Frontal cortex (tissue), 4 donors: ENCODE results near the gene STARD3. TPM values are rescaled to one million over a fixed set of nuclear protein-coding genes. Genes with fewer than 3 reads are reported as not detected.
A peak's percentile ranks its signal among the peaks of the same experiment; 100 is the strongest.

Experiments used
- DNase-seq, 2 donors: peaks; one replicate each; pipeline ENCODE4 v3.0.0; 2012; ENCODE audit warnings: low spot score in 2 of 2
- FAIRE-seq: peaks from 2 replicates; lab custom pipeline; 2012; peaks lifted over from hg19 to GRCh38; lab: Jason Lieb, UNC
- total RNA-seq: library from RNA; depleted of rRNA; stranded (reverse); fragments of >200 nt; gene quantifications from one replicate; pipeline ENCODE4 v1.2.3, GENCODE V29; 2014
- donor health status: control.
- donor health status: control.
- donor health status: control.

The STARD3 gene
- total RNA-seq, 1 donor from 2014 or later = 17.5 TPM

DNA sequence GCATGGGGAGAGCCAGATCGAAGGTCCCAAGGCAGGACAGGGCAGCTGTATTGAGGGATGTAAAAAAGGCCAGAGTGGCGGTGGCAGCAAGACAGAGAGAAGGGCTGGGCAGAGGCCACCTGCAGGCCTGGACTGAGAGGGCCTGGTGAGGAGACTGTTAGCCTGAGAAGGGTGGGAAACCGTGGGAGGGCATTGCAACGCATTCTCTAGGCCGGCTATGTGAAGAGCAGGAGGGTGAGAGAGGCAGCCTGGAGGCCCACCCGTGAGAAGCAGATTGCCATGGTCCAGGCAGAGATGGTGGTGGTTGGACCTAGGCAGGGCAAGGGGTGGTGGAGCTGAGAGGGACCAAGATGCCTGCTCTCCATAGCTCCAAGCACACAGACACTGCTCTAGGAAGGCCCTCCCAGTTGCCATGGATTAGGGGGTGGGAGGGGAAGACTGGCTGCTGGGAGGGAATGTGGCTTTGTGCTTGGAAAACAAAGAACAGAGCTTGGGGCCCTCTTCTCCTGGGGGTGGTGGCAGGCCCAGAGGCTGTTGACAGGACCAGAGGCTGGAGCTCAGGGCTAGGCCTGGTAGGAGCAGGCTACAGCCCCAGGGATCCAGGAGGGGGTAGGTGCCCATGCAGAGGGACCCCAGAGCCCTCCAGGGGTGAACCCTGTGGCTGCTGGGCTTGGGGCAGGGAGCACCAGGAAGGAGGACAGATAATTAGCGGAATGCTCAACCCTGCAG, 15.8 kb downstream of the STARD3 start:
- DNase-seq (peak in 1 of 2 donors; percentile 63), FAIRE-seq (no peak)

GRCh38 chr17:39653316-39653661, 16.3 kb downstream of the STARD3 start:
- FAIRE-seq = no peak
- DNase-seq = no peak

DNA sequence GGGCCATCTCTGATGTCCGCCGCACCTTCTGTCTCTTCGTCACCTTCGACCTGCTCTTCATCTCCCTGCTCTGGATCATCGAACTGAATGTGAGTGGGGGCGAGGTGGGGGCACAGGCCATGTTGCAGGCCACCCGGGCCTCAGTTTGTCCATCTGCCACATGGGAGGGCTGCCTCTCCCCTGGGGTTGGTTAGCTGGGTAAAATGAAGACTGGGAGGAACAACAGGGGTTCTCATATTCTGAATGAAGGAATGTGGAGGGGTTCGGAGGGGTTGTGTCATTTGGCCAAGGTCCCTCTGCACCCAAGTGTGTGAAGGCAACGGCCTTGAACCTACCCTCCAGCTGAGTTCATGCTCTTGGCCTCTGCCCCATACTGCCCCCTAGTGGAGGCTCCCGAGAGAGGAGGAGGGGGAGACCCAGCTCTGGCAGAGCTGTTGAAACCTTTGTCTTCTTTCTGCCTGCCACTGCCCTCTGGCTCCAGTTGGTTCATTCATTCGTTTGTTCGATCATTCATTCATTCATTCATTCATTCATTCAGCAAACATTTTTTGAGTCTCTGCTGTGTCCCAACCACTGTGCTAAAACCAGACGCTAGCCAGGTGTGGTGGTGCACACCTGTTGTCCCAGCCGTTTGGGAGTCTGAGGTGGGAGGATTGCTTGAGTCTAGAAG, 16.9 kb downstream of the STARD3 start:
- DNase-seq (peak; percentile 73 to 84), FAIRE-seq (no peak)

- FAIRE-seq (no peak), DNase-seq (no peak)
These were observed 18.2 kb downstream of the STARD3 start for GRCh38 chr17:39655105-39655504.

- FAIRE-seq (no peak), DNase-seq (no peak)
These were observed 21.4 kb downstream of the STARD3 start for GRCh38 chr17:39658346-39658745.

- FAIRE-seq = no peak
- DNase-seq = no peak
These were observed 21.8 kb downstream of the STARD3 start for GRCh38 chr17:39658760-39659159.

GRCh38 chr17:39659279-39660010, 22.5 kb downstream of the STARD3 start:
- DNase-seq = no peak
- FAIRE-seq = no peak

GRCh38 chr17:39660011-39660360, 23.0 kb downstream of the STARD3 start:
- FAIRE-seq (no peak), DNase-seq (no peak)

GRCh38 chr17:39660397-39661385, 23.7 kb downstream of the STARD3 start:
- FAIRE-seq = no peak
- DNase-seq = no peak

- no peak for DNase-seq
- FAIRE-seq = no peak
These were observed 25.0 kb downstream of the STARD3 start for GRCh38 chr17:39661744-39662541.

- no peak for DNase-seq
- FAIRE-seq = no peak
These were observed 25.8 kb downstream of the STARD3 start for GRCh38 chr17:39662551-39663339.

DNA sequence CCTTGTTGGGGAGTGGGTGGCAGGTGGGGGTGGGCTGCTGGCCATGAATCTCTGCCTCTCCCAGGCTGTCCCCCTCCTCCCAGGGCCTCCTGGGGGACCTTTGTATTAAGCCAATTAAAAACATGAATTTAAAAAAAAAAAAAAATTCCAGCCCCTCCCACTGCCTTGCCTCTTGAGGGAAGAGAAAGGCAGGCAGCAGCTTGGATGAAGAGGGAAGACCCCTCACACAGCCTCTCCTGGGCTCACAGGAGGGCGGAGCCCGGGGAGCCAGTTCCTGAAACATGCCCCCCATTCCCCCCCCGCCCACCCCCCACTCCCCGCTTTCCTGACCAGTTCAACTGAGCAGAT, 26.4 kb downstream of the STARD3 start:
- DNase-seq = no peak
- no peak for FAIRE-seq

- DNase-seq (no peak), FAIRE-seq (no peak)
These were observed 27.0 kb downstream of the STARD3 start for GRCh38 chr17:39663688-39664580.

DNA sequence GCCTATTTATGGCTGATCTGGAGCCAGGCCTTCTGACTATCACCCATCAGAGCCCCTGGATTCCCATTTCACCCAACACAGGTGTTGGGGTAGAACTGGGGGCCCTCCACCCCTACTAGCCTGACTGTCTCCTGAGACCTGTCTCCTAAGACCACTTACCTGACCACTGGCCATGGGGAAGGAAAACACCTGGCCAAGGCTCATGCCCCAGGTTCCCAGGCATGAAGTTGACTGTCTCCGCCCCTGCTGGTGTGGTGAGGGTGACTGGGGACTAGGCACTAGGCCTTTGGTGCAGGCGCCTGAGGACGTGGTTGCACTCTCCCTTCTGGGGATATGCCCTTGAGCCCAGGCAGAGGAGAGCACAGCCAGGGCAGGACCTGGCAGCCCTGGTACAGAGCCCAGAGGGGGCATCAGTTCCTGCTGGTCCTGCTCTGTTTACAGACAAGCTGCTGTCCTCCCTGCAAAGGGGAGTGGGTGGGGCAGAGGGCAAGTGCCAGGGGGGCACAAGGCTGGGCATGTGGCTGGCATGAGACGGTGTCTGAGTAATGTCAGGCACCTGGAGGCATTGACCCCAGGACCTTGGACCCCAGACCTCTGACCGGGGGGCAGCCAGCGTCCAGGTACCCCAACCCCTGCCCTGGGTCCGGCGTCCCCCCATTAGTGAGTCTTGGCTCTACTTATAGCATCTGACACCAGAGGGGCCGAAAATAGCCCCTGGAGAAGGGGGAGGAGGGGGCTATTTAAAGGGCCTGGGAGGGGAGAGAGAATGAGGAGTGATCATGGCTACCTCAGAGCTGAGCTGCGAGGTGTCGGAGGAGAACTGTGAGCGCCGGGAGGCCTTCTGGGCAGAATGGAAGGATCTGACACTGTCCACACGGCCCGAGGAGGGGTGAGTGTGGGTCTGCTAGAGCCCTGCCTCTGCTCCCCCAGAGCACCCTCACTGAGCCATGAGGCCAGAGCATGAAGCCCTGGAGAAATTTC, 27.9 kb downstream of the STARD3 start, which contains the start of gene TCAP:
Gene TCAP (plus strand): TSS at position 769 of the 981 bp plus-strand sequence. CDS start 11 bp downstream, at position 780.
- FAIRE-seq = no peak
- no peak for DNase-seq

DNA sequence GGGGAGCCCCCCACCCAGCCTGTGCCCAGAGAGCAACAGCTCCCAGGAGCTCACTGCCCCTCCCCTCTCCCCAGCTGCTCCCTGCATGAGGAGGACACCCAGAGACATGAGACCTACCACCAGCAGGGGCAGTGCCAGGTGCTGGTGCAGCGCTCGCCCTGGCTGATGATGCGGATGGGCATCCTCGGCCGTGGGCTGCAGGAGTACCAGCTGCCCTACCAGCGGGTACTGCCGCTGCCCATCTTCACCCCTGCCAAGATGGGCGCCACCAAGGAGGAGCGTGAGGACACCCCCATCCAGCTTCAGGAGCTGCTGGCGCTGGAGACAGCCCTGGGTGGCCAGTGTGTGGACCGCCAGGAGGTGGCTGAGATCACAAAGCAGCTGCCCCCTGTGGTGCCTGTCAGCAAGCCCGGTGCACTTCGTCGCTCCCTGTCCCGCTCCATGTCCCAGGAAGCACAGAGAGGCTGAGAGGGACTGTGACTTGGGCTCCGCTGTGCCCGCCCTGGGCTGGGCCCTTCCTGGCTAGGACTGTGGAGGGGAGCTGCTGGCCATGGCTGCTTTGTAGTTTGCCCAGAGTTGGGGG, 28.8 kb downstream of the STARD3 start:
- DNase-seq (no peak), FAIRE-seq (no peak)

- FAIRE-seq (no peak), DNase-seq (no peak)
These were observed 29.3 kb downstream of the STARD3 start for GRCh38 chr17:39666231-39666600.
